OCI-LY1 (cell line): Measurements from ENCODE around the gene SULF2.

Experiments used
- H2AFZ ChIP-seq: fragments of 200-600 bp; sonication (generic), shearing (Covaris generic); 2 replicates; pipeline ENCODE4 v1.6.0; 2014; ENCODE audit warnings: antibody characterized with exemption, mild to moderate bottlenecking, low read length
- H3F3A ChIP-seq: fragments of 200-600 bp; sonication (generic), shearing (Covaris generic); 2 replicates; pipeline ENCODE4 v1.6.0; 2014; ENCODE audit warnings: mild to moderate bottlenecking, antibody characterized with exemption, low read length, moderate library complexity; ENCODE audit not compliant: insufficient read depth
- H3K27ac ChIP-seq: fragments of 200-600 bp; sonication (generic); 2 replicates; pipeline ENCODE4 v1.5.1; 2014; ENCODE audit warnings: low read length, mixed run types, mild to moderate bottlenecking, low read depth; ENCODE audit not compliant: poor library complexity, severe bottlenecking
- H3K27me3 ChIP-seq: fragments of 200-600 bp; sonication (generic); 2 replicates; pipeline ENCODE4 v1.6.0; 2014; ENCODE audit warnings: antibody characterized with exemption, mild to moderate bottlenecking, low read length, moderate library complexity; ENCODE audit not compliant: insufficient read depth
- H3K36me3 ChIP-seq: fragments of 200-600 bp; sonication (generic); 2 replicates; pipeline ENCODE4 v1.6.1; 2014; ENCODE audit warnings: mild to moderate bottlenecking, antibody characterized with exemption, low read length, moderate library complexity, mixed read lengths; ENCODE audit not compliant: insufficient read depth
- H3K4me1 ChIP-seq: fragments of 200-600 bp; sonication (generic); 2 replicates; pipeline ENCODE4 v1.5.1; 2014; ENCODE audit warnings: mild to moderate bottlenecking, low read length, moderate library complexity; ENCODE audit not compliant: insufficient read depth, severe bottlenecking
- H3K4me2 ChIP-seq: fragments of 200-600 bp; sonication (generic), shearing (Covaris generic); 2 replicates; pipeline ENCODE4 v1.6.1; 2014; ENCODE audit warnings: low read length
- H3K4me3 ChIP-seq: fragments of 200-600 bp; sonication (generic); 2 replicates; pipeline ENCODE4 v1.5.1; 2014; ENCODE audit warnings: low read length, low read depth, mild to moderate bottlenecking, mixed read lengths; ENCODE audit not compliant: poor library complexity, severe bottlenecking
- H3K79me2 ChIP-seq: fragments of 200-600 bp; shearing (Covaris generic); 2 replicates; pipeline ENCODE4 v1.6.1; 2016; ENCODE audit warnings: mixed run types, low read length, mixed read lengths; ENCODE audit not compliant: insufficient read depth
- H3K9ac ChIP-seq: fragments of 200-600 bp; sonication (generic), shearing (Covaris generic); 2 replicates; pipeline ENCODE4 v1.6.1; 2014; ENCODE audit warnings: mild to moderate bottlenecking, low read length, mixed read lengths
- H3K9me2 ChIP-seq: fragments of 200-600 bp; sonication (generic), shearing (Covaris generic); 2 replicates; pipeline ENCODE4 v1.6.1; 2014; ENCODE audit warnings: low read depth, mild to moderate bottlenecking, low read length, mixed read lengths
- H3K9me3 ChIP-seq: fragments of 200-600 bp; shearing (Covaris generic); 2 replicates; pipeline ENCODE4 v1.6.1; 2014; ENCODE audit warnings: low read length, mixed read lengths
- H4K20me1 ChIP-seq: fragments of 200-600 bp; sonication (generic), shearing (Covaris generic); 2 replicates; pipeline ENCODE4 v1.6.0; 2016; ENCODE audit warnings: mild to moderate bottlenecking, low read length; ENCODE audit not compliant: insufficient read depth
- EZH2 ChIP-seq: fragments of 200-600 bp; sonication (generic), shearing (Covaris generic); IDR thresholded peaks from 2 replicates; pipeline ENCODE4 v1.8.0; 2017; ENCODE audit warnings: borderline replicate concordance, mixed run types, mild to moderate bottlenecking, antibody characterized with exemption, low read length, moderate library complexity, mixed read lengths
- TF ChIP-seq, protein P1 (sequence below): fragments of 200-600 bp; sonication (generic), shearing (Covaris generic); IDR thresholded peaks from 2 replicates; pipeline ENCODE4 v1.5.1; 2017; ENCODE audit warnings: mild to moderate bottlenecking, antibody characterized with exemption, low read length, moderate library complexity, mixed read lengths

Gene SULF2

DNA sequence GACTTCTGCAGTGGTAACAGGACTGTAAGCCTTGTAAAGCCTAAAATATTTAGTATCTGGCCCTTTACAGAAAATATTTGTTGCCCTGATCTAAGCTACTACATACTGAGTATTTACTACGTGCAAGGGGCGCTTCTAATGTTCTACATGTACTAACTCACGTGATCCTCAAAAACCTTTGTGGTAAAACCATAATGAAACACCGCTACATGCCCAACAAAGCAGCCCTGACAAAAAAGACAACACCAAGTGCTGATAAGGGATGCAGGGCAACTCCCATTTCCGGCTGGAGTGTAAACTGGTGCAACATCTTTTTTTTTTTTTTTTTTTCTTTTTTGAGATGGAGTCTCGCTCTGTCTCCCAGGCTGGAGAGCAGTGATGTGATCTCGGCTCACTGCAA is 85.0 kb downstream of the SULF2 start:
- Histone ChIP-seq H3K27ac (no peak overlapping the region), H3K79me2 (no peaks in the 10 kb centered on the region), H3K4me2 (no peak overlapping the region), H4K20me1 (no peaks in the 10 kb centered on the region), H3K9ac (no peak overlapping the region), H3K27me3 (peaks cover 6% of the 10 kb centered on the region), H3K4me1 (no peaks in the 10 kb centered on the region), H3F3A (no peaks in the 10 kb centered on the region), H2AFZ (no peak overlapping the region), H3K4me3 (no peak overlapping the region), H3K9me2 (no peaks in the 10 kb centered on the region), H3K9me3 (no peaks in the 10 kb centered on the region), H3K36me3 (no peaks in the 10 kb centered on the region)
- TF ChIP-seq EZH2, result no peak
- TF ChIP-seq, protein P1, sequence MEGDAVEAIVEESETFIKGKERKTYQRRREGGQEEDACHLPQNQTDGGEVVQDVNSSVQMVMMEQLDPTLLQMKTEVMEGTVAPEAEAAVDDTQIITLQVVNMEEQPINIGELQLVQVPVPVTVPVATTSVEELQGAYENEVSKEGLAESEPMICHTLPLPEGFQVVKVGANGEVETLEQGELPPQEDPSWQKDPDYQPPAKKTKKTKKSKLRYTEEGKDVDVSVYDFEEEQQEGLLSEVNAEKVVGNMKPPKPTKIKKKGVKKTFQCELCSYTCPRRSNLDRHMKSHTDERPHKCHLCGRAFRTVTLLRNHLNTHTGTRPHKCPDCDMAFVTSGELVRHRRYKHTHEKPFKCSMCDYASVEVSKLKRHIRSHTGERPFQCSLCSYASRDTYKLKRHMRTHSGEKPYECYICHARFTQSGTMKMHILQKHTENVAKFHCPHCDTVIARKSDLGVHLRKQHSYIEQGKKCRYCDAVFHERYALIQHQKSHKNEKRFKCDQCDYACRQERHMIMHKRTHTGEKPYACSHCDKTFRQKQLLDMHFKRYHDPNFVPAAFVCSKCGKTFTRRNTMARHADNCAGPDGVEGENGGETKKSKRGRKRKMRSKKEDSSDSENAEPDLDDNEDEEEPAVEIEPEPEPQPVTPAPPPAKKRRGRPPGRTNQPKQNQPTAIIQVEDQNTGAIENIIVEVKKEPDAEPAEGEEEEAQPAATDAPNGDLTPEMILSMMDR, result no peak

DNA sequence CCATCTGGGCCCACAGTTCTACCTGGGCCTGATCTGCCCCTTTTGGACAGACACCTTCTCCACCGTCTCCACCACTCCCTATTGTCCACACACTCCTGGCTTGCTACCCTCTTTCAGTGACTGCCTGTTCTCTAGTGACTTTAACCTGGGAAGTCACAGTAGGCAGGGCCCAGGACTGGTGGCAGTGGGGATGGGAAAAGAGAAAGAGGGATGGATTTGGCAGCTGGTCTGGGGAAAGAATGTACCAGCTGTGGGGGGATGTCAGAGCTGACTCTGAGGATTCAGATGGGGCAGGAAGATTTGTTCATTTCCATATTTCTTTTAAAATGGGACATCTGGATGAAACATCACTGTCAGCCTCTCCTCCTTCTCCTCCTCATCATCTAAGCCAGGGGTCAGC is 85.5 kb downstream of the SULF2 start:
- Histone ChIP-seq H3K9me3 (no peaks in the 10 kb centered on the region), H2AFZ (no peak overlapping the region), H3K4me1 (no peaks in the 10 kb centered on the region), H3K27me3 (peaks cover 6% of the 10 kb centered on the region), H3K4me2 (no peak overlapping the region), H3K4me3 (no peak overlapping the region), H3K36me3 (no peaks in the 10 kb centered on the region), H3K79me2 (no peaks in the 10 kb centered on the region), H3F3A (no peaks in the 10 kb centered on the region), H3K27ac (no peak overlapping the region), H3K9me2 (no peaks in the 10 kb centered on the region), H4K20me1 (no peaks in the 10 kb centered on the region), H3K9ac (no peak overlapping the region)
- TF ChIP-seq EZH2, result no peak
- TF ChIP-seq, protein P1, result no peak

DNA sequence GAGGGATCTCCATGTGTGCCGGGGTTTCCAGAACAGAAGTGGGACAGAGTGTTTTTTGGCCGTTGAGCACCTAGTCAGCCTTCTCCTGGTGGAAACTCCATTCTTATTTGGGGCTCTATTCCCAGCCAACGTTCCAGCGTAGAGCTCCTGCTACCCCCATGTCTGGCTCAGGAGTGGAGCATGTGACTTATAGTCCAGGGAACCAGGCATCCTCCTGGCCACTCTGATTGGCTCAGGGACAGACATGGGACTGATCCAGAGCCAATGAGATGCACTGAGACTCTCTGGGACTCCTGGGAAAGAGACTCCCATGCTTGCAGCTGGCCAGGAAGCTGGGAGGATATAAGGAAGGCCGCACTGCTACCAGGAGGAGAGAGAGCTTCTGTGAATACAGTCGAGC is 87.1 kb downstream of the SULF2 start:
- H3K27ac ChIP-seq, result no peak overlapping the region

More for the DNA sequence above, 87.1 kb downstream of the SULF2 start:
- H4K20me1 ChIP-seq, result no peaks in the 10 kb centered on the region
- no peaks in the 10 kb centered on the region for H3F3A ChIP-seq
- peaks cover 6% of the 10 kb centered on the region for H3K27me3 ChIP-seq
- H3K4me1 ChIP-seq, result no peaks in the 10 kb centered on the region
- no peaks in the 10 kb centered on the region for H3K36me3 ChIP-seq
- H3K4me3 ChIP-seq, result no peak overlapping the region
- no peaks in the 10 kb centered on the region for H3K79me2 ChIP-seq
- no peaks in the 10 kb centered on the region for H3K9me2 ChIP-seq
- no peak overlapping the region for H3K9ac ChIP-seq
- no peaks in the 10 kb centered on the region for H3K9me3 ChIP-seq
- TF ChIP-seq EZH2, result no peak
- TF ChIP-seq, protein P1, result no peak
- H3K4me2 ChIP-seq, result no peak overlapping the region
- H2AFZ ChIP-seq, result no peak overlapping the region
